ENCODE data around the gene NME2. TPM values are rescaled to one million over a fixed set of nuclear protein-coding genes. Genes with fewer than 3 reads are reported as not detected.

NME2 gene
- total RNA-seq, 1 donor: 524 TPM

- peak; percentile 34 for DNase-seq (ENCODE audit: insufficient read length, low spot score, missing footprints)
Measured at GRCh38 chr17:51164911-51165679, 1.1 kb upstream of the NME2 start.

DNA sequence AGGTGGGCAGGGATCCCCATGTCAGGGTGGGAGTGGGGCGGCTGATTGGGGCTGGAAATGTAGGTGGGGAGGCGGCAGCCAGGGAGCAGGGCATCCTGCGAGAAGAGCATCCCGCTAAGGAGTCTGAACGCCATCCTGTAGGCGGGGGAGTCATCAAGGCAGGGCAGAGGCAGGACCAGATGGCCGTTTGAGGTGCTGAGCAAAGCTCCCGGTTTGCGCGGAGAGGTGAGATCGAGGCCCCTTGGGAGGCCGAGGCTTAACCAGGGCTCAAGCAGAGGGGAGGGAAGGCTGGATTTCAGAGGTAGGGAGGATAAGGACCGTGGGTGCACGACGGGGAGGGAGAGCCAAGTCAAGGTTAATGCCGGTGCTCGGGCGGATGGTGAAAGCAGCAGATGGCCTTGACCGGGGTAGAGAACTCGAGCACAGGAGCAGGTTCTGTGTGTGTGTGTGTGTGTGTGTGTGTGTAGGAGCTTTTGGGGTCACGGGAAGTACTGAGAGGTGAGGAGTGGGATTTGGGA lies 472 bp upstream of the NME2 start:
- peaks cover 6% of the 10 kb centered on the region for H4K20me1 ChIP-seq (ENCODE audit: insufficient read depth, low read length)
- TF ChIP-seq, protein P1, sequence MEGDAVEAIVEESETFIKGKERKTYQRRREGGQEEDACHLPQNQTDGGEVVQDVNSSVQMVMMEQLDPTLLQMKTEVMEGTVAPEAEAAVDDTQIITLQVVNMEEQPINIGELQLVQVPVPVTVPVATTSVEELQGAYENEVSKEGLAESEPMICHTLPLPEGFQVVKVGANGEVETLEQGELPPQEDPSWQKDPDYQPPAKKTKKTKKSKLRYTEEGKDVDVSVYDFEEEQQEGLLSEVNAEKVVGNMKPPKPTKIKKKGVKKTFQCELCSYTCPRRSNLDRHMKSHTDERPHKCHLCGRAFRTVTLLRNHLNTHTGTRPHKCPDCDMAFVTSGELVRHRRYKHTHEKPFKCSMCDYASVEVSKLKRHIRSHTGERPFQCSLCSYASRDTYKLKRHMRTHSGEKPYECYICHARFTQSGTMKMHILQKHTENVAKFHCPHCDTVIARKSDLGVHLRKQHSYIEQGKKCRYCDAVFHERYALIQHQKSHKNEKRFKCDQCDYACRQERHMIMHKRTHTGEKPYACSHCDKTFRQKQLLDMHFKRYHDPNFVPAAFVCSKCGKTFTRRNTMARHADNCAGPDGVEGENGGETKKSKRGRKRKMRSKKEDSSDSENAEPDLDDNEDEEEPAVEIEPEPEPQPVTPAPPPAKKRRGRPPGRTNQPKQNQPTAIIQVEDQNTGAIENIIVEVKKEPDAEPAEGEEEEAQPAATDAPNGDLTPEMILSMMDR (IDR thresholded peaks at IDR 0.05; ENCODE audit: extremely low read depth, low read depth, low read length): no peak
- peak overlapping the region; percentile 84 for H3K4me2 ChIP-seq (ENCODE audit: insufficient read depth, low read length)
- H3K27ac ChIP-seq (ENCODE audit: low read depth, low read length): peak overlapping the region; percentile 84
- H3K36me3 ChIP-seq (ENCODE audit: insufficient read depth, low read length): peaks cover 56% of the 10 kb centered on the region
- peaks cover 12% of the 10 kb centered on the region for H3K4me1 ChIP-seq (ENCODE audit: insufficient read depth, low read length)
- H3K27me3 ChIP-seq (ENCODE audit: insufficient read depth, low read length): no peaks in the 10 kb centered on the region
- H2AFZ ChIP-seq (ENCODE audit: low read length): peak overlapping the region; percentile 83
- peak overlapping the region; percentile 94 for H3K4me3 ChIP-seq (ENCODE audit: insufficient read depth, low read length)
- peaks cover 35% of the 10 kb centered on the region for H3K79me2 ChIP-seq (ENCODE audit: insufficient read depth, low read length)
- DNase-seq (ENCODE audit: insufficient read length, low spot score, missing footprints): peak; percentile 90
- H3K9me3 ChIP-seq (ENCODE audit: low read depth, low read length): no peaks in the 10 kb centered on the region

More at GRCh38 chr17:51164911-51165679, 1.1 kb upstream of the NME2 start:
- Histone ChIP-seq H3K9me3 (ENCODE audit: low read depth, low read length) (no peaks in the 10 kb centered on the region), H3K4me3 (ENCODE audit: insufficient read depth, low read length) (peak overlapping the region; percentile 94), H3K27me3 (ENCODE audit: insufficient read depth, low read length) (no peaks in the 10 kb centered on the region), H3K4me1 (ENCODE audit: insufficient read depth, low read length) (peaks cover 12% of the 10 kb centered on the region), H3K36me3 (ENCODE audit: insufficient read depth, low read length) (peaks cover 54% of the 10 kb centered on the region), H3K27ac (ENCODE audit: low read depth, low read length) (no peak overlapping the region), H3K4me2 (ENCODE audit: insufficient read depth, low read length) (peak overlapping the region; percentile 84), H3K79me2 (ENCODE audit: insufficient read depth, low read length) (peaks cover 37% of the 10 kb centered on the region), H4K20me1 (ENCODE audit: insufficient read depth, low read length) (peaks cover 6% of the 10 kb centered on the region), H2AFZ (ENCODE audit: low read length) (peak overlapping the region; percentile 83)
- TF ChIP-seq, protein P1 (IDR thresholded peaks at IDR 0.05; ENCODE audit: extremely low read depth, low read depth, low read length): no peak

DNA sequence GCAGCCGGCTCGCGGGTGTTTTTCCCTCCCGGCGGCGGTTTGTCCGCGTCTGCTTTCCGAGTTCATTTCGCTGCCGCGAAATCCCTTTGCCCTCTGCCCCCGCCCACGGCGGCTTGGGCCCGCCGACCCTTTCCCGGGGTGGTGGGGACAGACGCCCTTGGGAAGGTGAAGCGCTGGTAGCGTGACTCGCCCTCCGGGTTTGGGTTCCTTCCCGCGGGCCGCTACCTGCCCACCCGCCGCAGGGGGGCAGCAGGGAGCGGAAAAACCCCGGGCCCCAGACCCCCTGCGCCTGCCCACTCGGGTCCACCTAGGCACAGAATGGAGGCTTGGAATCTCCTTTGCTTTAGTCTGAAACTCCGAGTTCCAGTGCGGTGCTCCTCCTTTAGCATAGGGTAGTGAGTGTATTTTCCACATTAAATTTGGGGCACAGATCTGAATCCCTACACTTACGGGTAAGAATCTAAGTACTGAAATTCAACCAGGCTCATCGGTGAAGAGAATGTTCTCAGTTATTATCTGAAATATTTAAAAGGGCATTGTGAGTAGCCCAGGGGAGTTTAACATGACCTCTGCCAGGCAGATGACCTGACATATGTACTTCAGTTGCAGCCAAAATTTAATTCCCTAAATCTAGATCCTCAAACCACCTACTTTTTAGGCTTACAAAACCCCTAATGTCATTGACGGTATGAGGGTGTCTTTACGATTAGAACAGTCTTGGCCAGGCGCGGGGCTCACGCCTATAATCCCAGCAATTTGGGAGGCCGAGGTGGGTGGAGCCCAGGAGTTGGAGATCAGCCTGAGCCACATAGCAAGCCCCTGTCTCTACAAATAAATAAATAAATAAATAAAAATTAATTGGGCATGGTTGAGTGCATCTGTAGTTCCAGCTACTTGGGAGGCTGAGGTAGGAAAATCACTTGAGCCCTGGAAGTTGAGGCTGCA lies 1.0 kb downstream of the NME2 start:
- Histone ChIP-seq H3K27me3 (ENCODE audit: insufficient read depth, low read length) (no peaks in the 10 kb centered on the region), H3K9me3 (ENCODE audit: low read depth, low read length) (no peaks in the 10 kb centered on the region), H2AFZ (ENCODE audit: low read length) (peak overlapping the region; percentile 80), H3K36me3 (ENCODE audit: insufficient read depth, low read length) (peaks cover 51% of the 10 kb centered on the region), H3K4me3 (ENCODE audit: insufficient read depth, low read length) (peak overlapping the region; percentile 94), H4K20me1 (ENCODE audit: insufficient read depth, low read length) (peaks cover 9% of the 10 kb centered on the region), H3K4me2 (ENCODE audit: insufficient read depth, low read length) (peak overlapping the region; percentile 84), H3K79me2 (ENCODE audit: insufficient read depth, low read length) (peaks cover 35% of the 10 kb centered on the region), H3K4me1 (ENCODE audit: insufficient read depth, low read length) (peaks cover 12% of the 10 kb centered on the region), H3K27ac (ENCODE audit: low read depth, low read length) (peak overlapping the region; percentile 84)
- TF ChIP-seq, protein P1 (IDR thresholded peaks at IDR 0.05; ENCODE audit: extremely low read depth, low read depth, low read length): peak; percentile 62
- peak; percentile 97 for DNase-seq (ENCODE audit: insufficient read length, low spot score, missing footprints)

Data from osteoblast (primary cell).